DOHH2 (cell line): ENCODE data around the gene WARS2.

Experiments used
- CTCF ChIP-seq: fragments of 200-600 bp; sonication (generic); IDR thresholded peaks from one replicate; pipeline ENCODE4 v1.5.1; 2014; ENCODE audit warnings: antibody characterized with exemption, mild to moderate bottlenecking, low read depth, low read length; ENCODE audit not compliant: poor library complexity, severe bottlenecking
- EZH2phosphoT487 ChIP-seq: fragments of 200-600 bp; sonication (generic); IDR thresholded peaks from 2 replicates; pipeline ENCODE4 v1.6.1; 2017; ENCODE audit warnings: borderline replicate concordance, mild to moderate bottlenecking, antibody characterized with exemption, low read length, moderate library complexity, mixed read lengths

DNA sequence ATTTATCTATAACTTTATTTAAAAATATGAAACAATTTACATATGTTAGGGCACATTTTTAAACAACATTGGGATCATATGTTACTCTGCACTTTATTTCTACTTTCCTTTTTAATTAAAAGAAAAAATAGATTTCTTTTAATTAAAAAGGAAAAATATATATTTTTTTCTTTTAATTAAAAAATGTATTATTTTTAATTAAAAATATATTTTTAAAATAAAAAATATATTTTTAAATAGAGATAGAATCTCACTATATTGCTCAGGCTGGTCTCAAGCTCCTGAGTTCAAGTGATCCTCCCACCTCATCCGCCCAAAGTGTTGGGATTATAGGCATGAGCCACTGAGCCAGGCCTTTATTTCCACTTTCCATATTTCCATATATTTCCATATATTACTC lies 36.7 kb downstream of the WARS2 start:
- TF ChIP-seq CTCF, result no peak
- no peak for TF ChIP-seq EZH2phosphoT487
